Stomach smooth muscle (tissue), 2 donors: ENCODE results near the gene THSD7B.

ENCODE experiments used
- H3K27ac ChIP-seq: one replicate; pipeline ENCODE4 v1.7.0; 2013; ENCODE audit warnings: mild to moderate bottlenecking, low read length, inconsistent platforms
- H3K27me3 ChIP-seq, 2 donors: one replicate each; pipeline ENCODE4 v1.7.0; 2013; ENCODE audit warnings: low read length in 2 of 2; ENCODE audit not compliant: insufficient read depth in 2 of 2, control insufficient read depth in 1 of 2
- H3K36me3 ChIP-seq, 2 donors: one replicate each; pipeline ENCODE4 v1.7.0; 2013; ENCODE audit warnings: low read length in 2 of 2; ENCODE audit not compliant: control insufficient read depth in 2 of 2, insufficient read depth in 2 of 2
- H3K4me1 ChIP-seq: one replicate; pipeline ENCODE4 v1.7.0; 2013; ENCODE audit warnings: low read length; ENCODE audit not compliant: control insufficient read depth, insufficient read depth
- H3K4me3 ChIP-seq, 2 donors: one replicate each; pipeline ENCODE4 v1.7.0; 2013; ENCODE audit warnings: low read length in 2 of 2
- H3K9ac ChIP-seq, 2 donors: one replicate each; pipeline ENCODE4 v1.7.0; 2013; ENCODE audit warnings: low read length in 2 of 2, mild to moderate bottlenecking in 1 of 2
- H3K9me3 ChIP-seq, 2 donors: one replicate each; pipeline ENCODE4 v1.7.0; 2013; ENCODE audit warnings: low read length in 2 of 2; ENCODE audit not compliant: control insufficient read depth in 2 of 2
- donor health status: healthy.
- donor health status: Pancreatic carcinoma.

The THSD7B gene

DNA sequence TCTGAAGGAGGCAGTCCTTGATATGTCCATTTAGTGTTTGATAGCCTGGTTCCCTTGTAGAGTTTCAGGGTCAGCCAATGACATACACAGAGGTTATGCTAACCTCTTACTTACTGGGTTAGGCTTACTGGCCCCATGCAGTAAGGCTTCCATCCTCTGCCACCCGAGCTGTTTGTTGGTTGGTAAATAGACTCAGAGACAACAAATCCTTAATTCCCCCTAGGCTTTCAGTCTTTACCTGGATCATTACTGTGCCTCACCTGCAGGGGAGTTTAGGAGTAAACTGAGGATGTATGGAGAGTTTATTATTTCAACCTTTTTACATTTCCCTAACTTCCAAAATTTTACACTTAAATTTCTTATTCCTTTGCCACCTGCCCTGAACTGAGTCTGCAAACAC, 746.2 kb downstream of the THSD7B start:
- Histone ChIP-seq H3K4me3 (no peak overlapping the region), H3K9me3 (no peaks in the 10 kb centered on the region), H3K9ac (no peak overlapping the region), H3K4me1 (no peaks in the 10 kb centered on the region), H3K36me3 (no peaks in the 10 kb centered on the region), H3K27me3 (no peaks in the 10 kb centered on the region), H3K27ac (no peak overlapping the region)

DNA sequence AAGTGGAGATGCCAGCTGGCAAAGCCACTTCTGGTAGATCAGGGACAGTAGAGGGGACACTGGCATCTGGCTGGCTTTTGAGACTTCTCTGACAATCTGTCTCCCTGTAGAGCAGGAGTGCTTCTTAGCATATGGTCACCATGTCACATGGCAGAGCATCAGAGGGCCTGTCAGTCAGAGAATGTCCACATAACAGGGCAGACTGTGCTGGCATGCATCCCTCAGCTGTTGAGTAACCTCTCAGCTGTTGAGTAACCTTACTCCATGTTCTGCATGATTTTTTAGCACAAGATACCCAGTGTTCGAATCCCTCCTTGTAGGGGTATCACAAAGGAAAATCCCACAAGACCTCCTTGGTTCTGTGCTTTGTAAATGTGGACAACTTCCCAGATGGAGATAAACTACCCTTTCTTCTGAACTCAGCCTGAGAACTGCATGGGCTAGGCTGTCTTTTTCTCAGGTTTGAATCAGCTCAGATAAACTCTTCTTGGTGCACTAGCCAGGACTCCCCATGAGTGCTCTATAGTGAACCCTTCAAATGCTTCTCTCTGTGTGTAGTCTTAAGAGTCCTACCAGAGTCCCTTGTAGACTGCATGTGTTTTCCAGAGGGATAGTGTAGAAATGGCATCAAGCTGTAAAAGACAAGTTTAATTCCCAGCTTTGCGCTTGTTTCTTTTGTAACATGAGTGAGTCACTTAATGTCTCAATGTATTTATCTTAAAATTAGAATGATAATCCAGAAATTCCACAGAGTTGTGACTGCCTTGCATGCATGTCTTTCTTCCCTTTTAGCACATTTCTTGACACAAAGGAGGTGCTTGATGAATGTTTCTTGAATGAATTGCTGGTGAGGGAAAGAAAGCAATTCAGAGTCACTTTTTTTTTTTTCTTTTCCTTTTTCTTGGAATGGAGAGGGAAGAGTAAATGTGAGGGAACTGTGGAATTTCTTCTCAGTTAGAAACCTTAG, 756.6 kb downstream of the THSD7B start:
- Histone ChIP-seq H3K27me3 (no peaks in the 10 kb centered on the region), H3K36me3 (no peaks in the 10 kb centered on the region), H3K4me1 (no peaks in the 10 kb centered on the region), H3K9me3 (no peaks in the 10 kb centered on the region), H3K4me3 (no peak overlapping the region), H3K27ac (no peak overlapping the region), H3K9ac (no peak overlapping the region)

DNA sequence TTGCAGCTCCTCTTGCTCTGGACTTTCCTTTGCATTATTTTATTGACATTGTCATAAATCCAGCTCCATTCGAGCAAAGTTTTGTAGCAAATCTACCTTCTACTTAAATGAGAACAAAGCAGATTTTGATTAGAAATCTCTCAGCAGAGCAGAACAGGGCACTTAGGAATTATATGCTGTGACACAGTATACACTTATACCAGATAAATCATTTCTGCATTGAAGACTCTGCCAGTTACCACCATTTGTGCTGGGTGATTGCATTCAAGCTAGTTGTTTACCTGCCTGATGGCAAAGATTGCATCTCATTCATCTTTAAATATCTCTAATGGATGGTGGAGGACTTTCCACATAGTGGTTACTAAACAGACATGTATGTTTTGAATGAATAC, 757.3 kb downstream of the THSD7B start:
- no peaks in the 10 kb centered on the region for H3K9me3 ChIP-seq
- no peaks in the 10 kb centered on the region for H3K27me3 ChIP-seq
- H3K4me1 ChIP-seq, result no peaks in the 10 kb centered on the region
- no peaks in the 10 kb centered on the region for H3K36me3 ChIP-seq
- no peak overlapping the region for H3K27ac ChIP-seq
- no peak overlapping the region for H3K9ac ChIP-seq
- H3K4me3 ChIP-seq, result no peak overlapping the region

DNA sequence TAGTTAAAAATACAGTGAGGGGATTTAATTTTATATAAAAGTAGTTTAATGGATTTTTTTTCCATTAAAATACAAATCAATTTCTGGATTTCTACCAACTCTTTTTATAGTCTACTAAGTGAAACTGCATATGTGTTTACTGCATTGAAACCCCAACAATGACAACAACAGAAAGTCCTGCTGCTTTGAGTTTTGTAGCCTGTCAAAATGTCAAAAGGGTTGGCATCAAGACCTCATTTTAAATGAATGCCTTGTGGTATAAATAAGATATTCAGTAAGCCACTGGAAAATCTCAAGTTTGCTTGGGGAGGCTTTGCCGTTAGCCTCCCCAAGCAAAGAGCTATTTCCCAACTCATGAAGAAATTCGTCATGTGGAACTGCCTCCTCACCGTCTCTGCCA, 758.6 kb downstream of the THSD7B start:
- no peaks in the 10 kb centered on the region for H3K27me3 ChIP-seq
- H3K36me3 ChIP-seq, result no peaks in the 10 kb centered on the region
- no peaks in the 10 kb centered on the region for H3K9me3 ChIP-seq
- no peak overlapping the region for H3K9ac ChIP-seq
- no peaks in the 10 kb centered on the region for H3K4me1 ChIP-seq
- H3K27ac ChIP-seq, result no peak overlapping the region
- no peak overlapping the region for H3K4me3 ChIP-seq

DNA sequence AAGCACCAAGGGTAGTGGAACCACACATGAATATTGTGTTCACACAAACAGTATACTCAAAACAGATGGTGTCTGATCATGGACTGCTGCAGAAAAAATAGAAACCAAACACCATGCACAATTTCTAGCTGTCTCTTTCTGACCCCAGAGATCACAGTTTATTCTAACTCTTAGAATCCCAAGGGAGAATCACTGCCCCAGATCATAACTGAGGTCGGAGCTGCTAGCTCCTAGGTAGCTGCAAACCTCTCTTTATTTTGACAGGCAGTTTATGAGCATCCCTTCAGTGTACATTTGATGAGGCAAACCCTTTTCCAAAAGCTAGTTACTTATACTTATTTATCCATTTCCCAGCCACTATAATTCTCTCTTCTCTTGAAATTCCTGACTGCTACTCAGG, 759.8 kb downstream of the THSD7B start:
- Histone ChIP-seq H3K27ac (no peak overlapping the region), H3K4me3 (no peak overlapping the region), H3K36me3 (no peaks in the 10 kb centered on the region), H3K27me3 (no peaks in the 10 kb centered on the region), H3K9ac (no peak overlapping the region), H3K9me3 (no peaks in the 10 kb centered on the region), H3K4me1 (no peaks in the 10 kb centered on the region)

DNA sequence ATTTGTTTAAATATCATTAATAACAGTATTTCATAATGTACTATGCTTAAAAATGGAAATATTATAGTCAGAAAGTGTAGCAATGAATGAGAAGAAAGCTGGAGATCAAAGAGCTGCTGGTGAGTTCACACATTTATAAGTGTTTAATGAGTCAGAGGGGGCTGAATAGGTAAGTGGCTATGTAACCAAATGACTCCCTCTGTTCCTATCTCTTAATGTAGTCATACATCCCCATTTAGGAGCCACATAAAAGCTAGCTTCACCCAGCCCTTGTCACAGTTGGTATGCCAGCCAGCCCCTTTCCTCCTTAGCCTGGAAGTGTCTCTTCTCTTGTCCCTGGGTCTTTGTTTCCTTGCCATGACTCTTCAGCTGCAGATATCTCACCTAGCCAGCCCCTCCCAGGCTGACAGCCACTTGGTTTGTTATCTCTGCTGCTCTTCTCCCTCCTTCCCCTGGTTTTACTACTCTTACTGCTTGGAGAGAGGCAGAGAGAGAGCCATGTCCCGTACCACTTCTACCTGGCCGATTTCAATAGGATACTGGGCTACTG, 760.4 kb downstream of the THSD7B start:
- H3K27me3 ChIP-seq, result no peaks in the 10 kb centered on the region
- no peak overlapping the region for H3K9ac ChIP-seq
- no peaks in the 10 kb centered on the region for H3K36me3 ChIP-seq
- H3K27ac ChIP-seq, result no peak overlapping the region
- no peaks in the 10 kb centered on the region for H3K9me3 ChIP-seq
- H3K4me3 ChIP-seq, result no peak overlapping the region
- no peaks in the 10 kb centered on the region for H3K4me1 ChIP-seq

DNA sequence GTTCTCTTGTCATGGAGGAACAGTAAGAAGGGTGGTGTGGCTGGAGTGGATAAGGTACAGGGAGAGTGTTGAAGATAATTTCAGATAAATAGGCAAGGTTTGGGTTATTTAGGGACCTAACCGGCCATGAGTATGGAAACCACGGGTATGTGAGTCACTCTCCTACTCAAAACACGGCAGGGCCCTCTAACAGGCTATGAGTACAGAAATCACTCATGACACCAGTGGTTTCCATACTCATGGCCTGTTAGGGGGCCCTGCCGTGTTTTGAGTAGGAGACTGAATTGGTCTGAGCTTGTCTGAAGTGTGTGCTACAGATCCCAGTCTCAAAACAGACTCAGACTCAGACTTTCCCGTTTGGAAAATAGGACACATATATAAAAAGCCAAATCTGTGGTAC, 770.6 kb downstream of the THSD7B start:
- H3K27ac ChIP-seq, result no peak overlapping the region
- H3K4me3 ChIP-seq, result no peak overlapping the region
- H3K9me3 ChIP-seq, result no peaks in the 10 kb centered on the region
- H3K9ac ChIP-seq, result no peak overlapping the region
- no peaks in the 10 kb centered on the region for H3K4me1 ChIP-seq
- H3K36me3 ChIP-seq, result no peaks in the 10 kb centered on the region
- no peaks in the 10 kb centered on the region for H3K27me3 ChIP-seq

DNA sequence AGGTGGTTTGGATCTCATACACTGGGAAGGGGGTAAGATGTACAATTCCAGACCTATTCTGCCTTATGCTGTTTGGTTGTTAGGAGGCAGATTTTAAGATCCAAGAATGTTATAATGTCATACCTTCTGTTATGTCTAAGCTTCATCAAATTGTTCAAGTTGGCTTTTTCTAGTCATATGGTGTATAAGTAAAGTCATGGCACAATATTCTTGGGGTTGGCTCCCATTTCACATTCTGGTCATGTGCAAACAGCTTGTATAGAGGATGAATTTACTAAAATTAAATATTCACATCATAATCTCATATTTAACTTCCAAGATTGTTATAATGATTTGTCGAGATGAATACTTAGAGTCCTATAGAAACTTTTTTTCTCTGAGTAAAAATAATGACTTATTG, 774.0 kb downstream of the THSD7B start:
- Histone ChIP-seq H3K9me3 (no peaks in the 10 kb centered on the region), H3K27ac (no peak overlapping the region), H3K9ac (no peak overlapping the region), H3K27me3 (no peaks in the 10 kb centered on the region), H3K4me1 (no peaks in the 10 kb centered on the region), H3K4me3 (no peak overlapping the region), H3K36me3 (no peaks in the 10 kb centered on the region)

DNA sequence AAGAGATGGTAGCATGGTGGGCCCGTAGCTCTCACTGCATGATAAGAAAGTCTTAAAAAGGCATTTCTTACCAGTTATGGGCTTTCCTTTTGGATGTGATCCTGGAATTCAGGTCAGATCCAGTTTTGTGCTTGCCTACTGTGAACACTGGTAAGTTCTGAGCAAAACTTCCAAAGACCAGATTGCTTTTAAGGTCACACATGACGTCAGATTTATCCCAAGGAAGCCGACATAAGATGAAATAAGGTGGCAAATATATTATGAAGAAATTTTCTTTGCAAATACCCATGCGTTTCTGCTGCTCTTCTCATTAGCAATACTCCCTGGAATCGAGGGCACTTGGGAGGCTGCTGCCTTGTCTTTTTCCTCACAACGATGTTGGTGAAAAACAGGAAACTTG, 782.5 kb downstream of the THSD7B start:
- Histone ChIP-seq H3K4me1 (no peaks in the 10 kb centered on the region), H3K27me3 (no peaks in the 10 kb centered on the region), H3K9ac (no peak overlapping the region), H3K27ac (no peak overlapping the region), H3K4me3 (no peak overlapping the region), H3K9me3 (no peaks in the 10 kb centered on the region), H3K36me3 (no peaks in the 10 kb centered on the region)

DNA sequence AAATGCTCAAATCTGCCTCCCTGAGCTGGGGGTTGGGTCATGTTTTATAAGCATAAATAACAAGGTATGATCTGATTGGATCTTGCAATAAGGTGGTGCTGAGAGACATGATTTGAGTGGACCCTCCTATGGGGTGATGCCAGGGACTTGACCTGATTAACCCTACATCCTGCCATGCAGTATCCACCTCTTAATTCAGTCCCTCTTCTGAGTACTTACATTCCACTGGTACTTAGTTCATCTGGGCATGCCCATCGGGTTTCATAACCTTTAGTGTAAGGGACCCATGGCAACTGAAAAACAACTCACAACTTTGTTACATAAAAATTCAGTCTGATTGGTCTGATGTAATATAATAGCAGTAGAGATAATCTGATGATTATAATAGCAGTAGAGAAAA, 801.0 kb downstream of the THSD7B start:
- Histone ChIP-seq H3K36me3 (no peaks in the 10 kb centered on the region), H3K27me3 (no peaks in the 10 kb centered on the region), H3K9me3 (no peaks in the 10 kb centered on the region), H3K27ac (no peak overlapping the region), H3K9ac (no peak overlapping the region), H3K4me1 (no peaks in the 10 kb centered on the region), H3K4me3 (no peak overlapping the region)

DNA sequence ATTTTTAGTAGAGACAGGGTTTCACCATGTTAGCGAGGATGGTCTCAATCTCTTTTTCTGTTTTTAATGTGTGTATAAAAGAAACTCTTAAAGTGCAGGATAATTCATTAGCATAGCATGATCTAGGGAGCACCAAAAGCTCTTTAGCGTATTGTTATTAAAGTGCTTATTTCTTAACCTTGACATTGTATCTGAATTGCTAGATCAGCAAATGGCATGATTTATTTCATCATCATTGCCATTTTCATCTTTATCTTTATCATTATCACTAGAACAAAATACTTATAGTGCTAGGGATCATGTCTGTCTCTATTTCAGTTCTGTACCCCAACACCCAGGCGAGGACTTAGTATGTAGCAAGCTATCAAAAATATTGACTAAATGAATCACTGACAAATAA, 805.1 kb downstream of the THSD7B start:
- Histone ChIP-seq H3K4me3 (no peak overlapping the region), H3K27me3 (no peaks in the 10 kb centered on the region), H3K9me3 (no peaks in the 10 kb centered on the region), H3K27ac (no peak overlapping the region), H3K36me3 (no peaks in the 10 kb centered on the region), H3K9ac (no peak overlapping the region), H3K4me1 (no peaks in the 10 kb centered on the region)
